SIG-M5 (cell line): Measurements from ENCODE around the gene HOXA6.

Source experiments
- DNase-seq: peaks from one replicate; lab custom pipeline; 2025; lab: John Stamatoyannopoulos, UW

The HOXA6 gene

DNA sequence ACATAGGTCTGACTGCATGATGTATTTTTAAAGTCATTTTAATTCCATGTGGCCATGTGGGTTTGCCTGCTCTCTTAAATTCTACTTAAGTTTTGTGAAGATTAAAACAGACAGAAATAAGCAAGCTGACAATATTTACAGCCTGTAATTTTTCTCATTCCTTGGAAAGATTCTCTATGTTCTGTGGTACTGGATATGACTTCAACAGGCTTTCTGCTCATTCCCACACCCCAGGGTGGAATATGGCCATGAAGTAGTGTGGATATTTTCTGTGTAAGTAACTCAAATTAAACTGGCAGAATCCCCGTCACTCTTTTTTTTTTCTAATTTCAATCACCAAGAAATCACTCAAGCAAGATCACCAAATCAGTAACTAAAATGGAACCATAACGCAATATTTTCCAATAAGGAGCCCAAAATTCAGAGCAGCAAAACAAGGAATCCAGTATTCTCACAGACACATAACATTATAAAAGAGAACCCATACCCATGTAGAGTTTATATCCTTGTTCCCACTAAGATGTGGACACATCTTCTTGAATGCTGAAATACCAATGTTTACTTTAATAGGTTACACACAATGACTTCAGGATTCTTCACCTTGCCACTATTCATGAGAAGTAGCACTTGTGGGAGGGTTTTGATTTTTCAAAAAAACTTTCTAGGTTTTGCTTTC, 9.8 kb downstream of the HOXA6 start:
- DNase-seq: no peak

DNA sequence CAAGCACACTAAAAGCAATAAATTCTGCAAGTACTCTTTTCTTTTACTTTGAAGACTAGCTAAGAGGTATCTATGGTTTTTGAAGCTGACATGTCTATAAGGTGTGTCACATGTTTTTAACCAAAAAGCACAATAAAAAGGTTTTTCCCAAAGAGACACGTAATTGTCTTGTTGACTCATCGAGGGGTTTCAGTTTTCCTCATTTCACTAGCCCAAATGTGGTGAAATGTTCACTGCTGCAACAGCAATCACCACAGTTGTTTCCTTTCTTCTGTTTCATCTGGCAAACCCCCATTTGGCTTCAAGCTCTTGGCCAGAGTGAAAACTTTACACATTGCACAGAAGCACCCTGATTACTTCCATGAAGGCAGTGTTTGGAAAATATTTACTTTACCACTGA, 13.2 kb downstream of the HOXA6 start:
- DNase-seq: no peak

DNA sequence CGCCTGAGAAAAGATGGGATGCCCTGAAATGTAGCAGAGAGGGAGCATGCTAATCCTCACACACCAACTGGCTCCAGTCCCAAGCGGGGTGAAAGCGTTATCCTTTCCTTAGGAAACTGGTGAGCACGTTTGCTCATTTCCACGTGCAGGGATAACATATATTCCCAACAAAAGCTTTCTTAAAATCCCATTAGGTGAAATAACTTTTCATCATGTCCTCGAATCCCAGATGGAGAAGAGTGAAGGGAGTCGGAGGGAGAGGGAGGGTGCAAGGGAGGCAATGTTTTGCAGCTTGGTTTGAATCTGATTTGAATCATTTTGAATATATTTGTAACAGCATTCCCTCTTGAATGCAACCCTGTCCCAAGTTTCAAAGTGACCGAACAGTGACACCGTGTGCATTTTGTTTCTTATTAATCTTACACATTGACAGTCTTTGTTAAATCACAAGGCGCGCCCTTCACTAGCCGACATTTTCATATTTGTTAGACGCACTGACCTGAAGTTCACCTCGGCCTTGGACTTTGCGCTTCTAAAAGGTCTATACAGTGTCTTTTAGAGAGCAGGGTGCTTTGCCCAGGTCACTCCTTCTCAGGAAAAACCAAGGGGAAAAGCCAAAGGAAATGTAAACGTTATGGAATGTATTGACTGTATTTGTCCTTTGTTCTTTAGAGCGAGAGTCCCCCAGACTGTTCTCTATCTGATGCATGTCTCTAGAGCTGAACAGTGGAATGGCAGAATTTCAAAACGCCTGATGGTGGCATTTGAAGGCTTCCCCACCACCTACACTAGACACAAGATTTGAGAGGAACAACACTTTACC, 14.0 kb downstream of the HOXA6 start:
- DNase-seq: no peak

DNA sequence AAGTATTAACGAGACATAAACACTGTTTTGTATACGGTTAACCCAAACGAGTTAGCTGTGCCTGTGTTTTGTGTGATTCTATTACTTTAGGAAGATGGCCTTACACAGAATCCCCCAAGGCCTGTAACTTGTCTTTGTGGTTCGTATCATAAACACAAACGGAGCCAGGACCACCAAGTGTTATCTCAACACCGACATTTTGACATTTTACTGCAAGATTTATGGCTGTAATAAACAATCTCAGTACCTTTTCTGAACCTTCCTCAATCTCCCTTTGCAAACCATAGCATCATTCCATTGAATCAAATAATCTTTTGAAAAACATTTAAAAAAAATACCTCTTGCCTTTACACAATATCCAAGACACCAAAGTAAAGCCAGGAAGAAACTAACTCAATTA, 14.6 kb downstream of the HOXA6 start:
- no peak for DNase-seq

DNA sequence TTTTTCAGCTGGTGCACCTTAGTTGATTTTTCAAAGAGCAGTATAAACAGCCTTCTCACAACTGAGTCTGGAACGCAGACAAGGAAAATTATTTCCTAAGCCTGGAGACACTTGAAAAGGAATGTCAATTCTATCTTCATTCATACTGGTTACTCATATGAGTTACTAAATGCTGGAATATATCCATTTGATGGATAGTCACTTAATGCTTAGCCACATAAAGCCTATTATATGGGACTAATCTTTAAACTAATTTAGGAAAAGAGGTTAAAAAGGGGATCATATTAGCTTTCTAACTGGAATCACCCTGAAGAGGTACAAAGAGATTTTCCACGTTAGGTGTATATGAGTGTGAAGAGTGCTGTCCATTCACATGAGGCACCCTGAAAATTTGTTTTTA, 15.4 kb downstream of the HOXA6 start:
- no peak for DNase-seq

DNA sequence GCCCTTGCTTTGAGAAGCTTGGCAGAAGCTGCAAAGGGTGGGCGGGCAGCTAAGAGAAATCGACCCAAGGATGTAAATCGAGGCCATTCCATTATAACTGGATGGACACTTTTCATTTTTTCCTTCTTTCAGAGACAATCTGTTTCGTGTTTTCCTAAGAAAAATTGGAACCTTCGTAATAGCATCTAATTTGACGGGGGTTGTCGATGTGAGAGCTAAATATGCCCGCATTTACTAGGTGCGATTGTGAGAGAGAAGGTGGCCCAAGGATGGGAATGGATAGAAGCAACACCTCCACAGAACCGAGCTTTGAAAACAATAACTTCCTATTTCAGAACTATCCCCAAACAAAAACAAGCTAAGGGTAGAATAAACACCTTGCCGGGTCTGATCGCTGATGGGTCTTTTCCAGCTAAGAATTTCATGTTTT, 16.2 kb downstream of the HOXA6 start:
- DNase-seq: no peak

DNA sequence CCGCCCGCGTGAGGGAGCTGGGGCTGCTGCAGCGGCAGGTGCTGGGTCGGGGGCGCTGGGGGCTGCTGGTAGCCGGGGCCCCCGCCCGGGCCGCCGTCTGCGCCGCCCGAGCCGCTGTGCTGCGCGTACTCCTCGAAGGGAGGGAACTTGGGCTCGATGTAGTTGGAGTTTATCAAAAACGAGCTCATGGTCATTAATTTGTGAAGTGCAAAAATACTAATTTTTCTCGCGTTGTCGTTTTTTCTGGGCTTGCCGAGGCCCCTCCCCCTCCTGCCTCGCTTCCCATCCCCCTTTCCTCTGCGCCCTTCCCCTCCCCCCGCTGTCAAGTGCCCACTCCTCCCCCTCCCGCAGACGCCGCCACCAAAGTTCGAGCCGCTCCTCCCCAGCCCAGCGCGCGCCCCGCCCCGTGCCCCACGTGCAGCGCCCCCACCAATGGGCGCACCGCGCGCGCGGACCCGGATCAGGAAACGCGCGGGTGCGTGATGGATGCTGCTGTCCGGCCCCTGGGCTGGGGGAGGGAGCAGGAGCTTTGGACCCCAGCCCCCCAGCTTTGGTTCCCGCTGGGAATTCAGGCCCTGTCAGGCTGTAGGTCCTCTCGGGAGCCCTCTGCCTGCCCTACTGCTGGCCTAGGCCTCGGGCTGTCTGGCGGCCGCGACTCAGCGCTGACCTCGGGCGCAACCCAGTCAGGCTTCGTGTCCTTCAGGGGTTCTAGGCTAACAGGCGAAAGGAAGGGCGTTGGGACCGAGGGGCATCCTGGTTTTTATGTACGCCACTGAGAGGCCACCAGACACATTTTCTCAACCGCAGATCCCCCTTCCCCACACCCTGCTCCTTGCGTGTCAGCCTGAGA, 16.8 kb downstream of the HOXA6 start, which contains the start of gene HOXA4:
Gene HOXA4, minus strand, starts transcription at position 218 of the 850 bp plus-strand sequence. Its CDS starts 24 bp downstream, at position 194.
- no peak for DNase-seq

DNA sequence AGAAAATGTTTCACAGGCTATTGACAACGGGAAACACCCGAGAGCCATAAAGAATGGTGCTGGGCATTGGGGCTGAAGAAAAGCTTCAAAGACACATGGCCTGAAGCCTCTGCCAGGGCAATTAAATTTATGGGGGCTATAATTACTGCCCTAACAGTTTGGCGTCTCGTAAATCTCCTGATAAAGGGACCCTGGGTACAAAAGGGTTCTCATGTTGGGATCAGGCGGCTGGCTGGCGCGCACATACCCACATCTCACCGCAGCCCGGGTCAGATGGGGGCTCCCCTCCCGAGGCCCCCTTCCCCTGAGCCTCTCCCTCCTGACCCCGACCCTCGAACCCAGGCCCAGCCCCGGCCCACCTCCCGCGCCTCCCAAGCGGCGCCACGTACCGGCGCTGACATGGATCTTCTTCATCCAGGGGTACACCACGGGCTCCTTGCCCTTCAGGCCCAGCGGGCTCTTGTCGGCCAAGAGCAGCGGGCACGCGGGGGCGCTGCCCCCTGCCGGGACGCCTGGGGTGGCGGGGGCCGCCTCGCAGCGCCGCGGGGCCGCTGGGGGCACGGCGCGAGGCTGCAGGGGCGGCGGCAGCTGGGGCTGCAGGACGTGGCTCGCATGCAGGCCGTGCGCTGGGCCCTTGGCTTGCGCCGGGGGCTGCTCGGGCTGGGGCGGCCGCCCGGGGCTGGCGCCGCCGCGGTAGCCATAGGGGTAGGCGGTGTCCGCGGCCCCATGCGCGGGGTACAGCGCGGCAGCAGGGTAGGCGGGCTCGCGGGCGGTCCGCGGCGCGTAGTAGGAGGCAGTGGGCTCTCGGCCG, 17.6 kb downstream of the HOXA6 start:
- no peak for DNase-seq

DNA sequence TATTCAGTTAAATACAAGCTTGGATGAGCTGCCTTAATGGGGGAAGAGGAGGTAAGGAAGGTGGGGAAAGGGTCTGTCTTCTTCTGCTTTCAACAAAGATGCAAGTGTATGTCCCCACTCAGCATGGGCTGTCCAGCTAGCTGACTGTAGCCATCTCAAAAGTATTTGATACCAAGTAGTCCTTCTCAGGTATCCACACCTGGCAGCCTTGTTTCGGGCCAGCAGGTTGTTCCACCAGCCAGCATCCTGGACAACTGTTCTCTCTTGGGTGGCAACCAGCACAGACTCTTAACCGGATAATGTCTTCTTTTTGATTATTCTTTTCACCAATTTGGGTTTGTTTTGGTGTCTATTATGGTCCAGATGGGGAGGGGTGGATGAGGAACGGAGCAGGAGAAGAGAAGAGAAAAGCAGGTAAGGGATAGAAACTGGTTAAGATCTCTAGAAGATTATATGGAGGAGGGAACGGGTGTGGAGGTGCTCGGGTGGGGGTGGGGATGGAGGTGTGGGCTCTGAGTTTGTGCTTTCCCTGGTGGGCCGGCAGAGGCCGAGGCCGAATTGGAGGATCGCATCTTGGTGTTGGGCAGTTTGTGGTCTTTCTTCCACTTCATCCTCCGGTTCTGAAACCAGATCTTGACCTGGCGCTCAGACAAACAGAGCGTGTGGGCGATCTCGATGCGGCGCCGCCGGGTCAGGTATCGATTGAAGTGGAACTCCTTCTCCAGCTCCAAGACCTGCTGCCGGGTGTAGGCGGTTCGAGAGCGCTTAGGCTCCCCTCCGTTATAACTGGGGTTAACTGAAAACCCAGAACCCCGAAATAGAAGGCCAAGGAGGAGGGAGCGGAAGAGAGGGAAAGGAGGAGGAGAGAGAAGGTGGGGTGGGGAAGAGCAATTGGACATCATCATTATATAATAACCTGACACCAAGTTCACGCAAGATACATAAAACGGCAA, 18.5 kb downstream of the HOXA6 start:
- DNase-seq: no peak

DNA sequence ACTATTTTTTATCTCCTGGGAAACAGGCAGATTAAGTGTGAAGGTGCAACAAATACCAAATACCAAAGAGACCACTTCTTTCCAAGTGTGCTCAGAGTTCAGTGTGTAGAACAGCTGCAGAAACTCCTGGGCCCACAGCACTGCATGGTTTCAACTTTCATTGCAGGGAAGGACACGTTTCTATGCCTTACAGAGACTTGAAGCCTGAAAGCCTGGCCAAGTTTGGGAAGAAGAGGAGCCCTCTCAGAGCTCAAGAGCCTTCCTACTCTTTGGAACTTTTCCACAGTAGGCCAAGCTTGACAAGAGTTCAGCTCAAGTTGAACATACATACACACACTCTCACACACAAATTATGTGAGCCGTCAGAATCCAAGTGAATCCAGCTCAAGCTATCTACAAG, 19.5 kb downstream of the HOXA6 start:
- DNase-seq: no peak

DNA sequence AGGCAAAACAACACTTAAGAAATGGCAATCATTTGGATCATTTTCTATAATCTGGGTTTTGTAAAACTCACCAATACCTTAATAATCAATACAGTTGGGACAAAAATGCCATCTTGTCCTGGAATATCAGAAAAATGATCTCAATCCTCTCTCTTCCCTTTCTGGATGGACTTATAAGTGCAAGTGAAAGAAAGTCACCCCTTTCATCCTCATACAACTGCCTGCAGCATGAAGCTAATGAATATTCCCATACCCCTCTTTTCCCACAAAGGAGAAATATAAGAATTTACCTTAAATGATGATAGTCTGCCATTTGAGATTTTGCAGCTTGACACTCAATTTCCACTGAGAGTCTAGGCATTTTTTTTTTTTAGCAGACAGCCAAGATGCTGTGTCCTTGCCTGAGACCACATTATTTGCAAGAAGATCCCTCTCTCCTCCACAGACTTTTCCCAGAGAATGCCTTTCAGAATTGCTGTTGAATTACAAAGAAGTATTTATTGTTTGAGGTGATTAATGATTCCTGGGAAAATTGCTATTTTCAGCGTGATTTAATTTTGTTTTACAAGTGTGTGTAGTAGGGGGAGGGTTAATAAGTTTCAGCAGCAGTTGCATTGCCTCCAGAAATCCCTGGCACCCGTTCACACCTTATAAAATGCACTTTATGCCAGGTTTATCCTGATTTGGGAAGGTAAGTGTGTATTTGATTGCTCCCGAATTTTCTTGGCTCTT, 20.8 kb downstream of the HOXA6 start:
- no peak for DNase-seq

DNA sequence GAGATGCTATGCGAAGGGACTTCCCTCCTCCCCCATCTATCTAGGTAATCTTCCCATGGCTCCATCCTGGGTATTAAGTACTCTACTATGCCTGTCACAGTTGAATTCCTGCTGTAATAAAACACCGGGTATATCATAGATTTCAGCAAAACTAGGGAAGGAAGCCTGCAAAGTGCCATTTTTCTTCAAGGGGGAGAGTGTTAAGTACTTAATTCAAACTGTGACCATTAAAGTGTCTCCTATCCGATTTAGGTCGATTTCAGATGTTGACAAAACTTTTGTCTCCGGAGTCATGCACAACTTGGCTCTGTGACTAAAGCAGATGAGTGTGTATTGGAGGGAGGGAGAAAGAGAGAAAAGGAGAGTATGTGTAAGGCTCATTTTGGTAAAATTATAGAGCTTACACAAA, 21.6 kb downstream of the HOXA6 start:
- DNase-seq: no peak

DNA sequence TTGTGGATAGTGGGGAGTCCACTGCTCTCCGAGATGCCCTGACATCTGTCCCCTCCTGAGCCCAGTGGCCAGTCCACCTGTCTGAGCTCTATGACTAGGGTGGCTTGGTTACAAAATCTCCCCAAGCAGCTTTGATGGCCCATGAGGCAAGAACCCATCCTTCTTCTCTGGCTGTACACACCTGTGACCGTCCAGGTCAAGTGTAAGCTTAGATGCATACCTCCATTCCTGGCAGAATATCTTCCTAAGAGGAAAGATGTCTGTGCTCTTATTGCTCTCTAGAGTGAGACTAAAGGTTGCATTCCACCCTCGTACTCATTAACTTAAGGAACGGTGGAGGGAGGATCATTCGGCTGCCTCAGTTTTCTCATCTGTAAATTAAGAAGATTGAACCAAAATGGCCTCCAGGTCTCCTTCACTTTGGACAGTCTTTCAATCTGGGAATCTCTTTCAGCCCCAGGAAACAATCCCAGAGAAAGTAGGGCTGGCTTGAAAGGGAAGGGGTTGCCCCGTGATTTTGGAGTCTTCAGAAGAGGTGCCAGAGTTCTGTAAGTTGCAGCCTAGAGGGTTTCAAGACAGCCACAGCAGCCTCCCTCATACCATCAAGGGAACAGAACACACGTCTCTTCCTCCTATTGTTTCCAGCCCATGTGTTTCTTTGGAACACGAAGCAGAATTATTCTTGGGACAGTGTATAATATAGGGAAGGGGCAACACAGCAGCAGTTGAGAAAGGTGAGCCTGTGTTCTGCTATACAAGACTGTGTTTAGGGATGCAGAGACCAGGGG, 22.5 kb downstream of the HOXA6 start:
- DNase-seq: no peak

DNA sequence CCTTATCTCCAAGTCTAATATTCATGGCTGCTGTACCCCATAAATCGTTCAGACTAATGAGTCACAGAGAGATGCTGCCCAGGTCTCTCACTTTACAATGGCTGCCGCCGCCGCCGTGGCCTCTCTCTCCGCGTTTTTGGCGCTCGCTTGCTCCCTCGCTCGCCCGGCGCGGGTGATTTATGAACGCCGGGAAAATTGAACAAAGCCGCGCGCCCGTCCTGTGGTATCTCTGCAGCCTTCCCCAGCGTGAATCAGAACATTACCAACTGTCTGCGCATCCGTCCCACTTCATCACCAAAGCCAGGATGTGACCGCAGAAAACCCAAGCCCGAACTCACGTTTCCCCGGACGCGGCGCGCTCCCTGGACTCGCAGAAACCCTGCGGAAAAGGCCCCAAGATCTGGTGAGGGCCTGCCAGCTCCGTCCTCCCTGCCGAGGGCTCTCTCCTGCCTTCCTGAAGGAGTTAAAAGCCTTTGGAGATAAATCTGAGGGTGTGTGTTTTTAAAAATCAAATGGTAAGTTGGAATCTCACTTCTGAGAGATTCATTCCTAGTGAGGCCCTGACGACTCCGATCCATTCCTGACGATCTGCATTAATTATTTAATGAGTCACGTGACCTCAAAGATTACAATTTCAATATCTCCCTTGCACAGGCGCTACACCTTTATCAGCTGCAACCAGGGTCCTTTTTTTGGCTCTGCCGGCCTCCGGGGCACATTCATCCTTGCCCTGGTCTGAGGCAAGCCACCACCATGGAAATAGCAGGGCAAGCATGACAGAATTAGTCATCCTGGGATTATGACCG, 23.3 kb downstream of the HOXA6 start:
- DNase-seq: no peak

DNA sequence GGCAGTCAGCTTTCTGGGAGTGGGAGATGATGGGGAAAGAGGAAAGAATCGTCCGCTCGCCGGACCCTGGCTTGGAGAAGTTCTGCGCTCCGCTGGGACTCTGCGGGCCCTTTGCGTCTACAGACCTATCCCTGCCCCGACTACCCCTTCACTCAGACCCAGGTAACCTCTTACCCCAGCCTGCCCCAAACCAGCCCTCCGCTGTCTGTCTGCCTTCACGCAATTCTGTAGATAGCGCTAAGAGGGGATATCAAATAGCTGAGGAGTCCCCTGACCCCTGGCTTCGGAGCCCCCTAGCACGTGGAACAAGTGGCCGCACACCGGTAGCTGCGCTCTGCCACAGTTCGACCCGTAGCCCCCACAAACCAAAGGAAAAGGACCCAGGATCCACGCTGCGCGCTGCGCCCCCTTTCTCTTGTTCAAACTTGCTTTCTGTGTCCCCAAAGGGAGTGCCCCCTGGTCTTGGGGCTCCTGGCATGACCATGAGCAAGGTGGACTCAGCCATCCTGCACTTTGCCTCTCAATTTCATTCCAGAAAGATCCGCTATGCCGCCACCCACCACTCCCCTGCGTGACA, 24.0 kb downstream of the HOXA6 start:
- DNase-seq: no peak

DNA sequence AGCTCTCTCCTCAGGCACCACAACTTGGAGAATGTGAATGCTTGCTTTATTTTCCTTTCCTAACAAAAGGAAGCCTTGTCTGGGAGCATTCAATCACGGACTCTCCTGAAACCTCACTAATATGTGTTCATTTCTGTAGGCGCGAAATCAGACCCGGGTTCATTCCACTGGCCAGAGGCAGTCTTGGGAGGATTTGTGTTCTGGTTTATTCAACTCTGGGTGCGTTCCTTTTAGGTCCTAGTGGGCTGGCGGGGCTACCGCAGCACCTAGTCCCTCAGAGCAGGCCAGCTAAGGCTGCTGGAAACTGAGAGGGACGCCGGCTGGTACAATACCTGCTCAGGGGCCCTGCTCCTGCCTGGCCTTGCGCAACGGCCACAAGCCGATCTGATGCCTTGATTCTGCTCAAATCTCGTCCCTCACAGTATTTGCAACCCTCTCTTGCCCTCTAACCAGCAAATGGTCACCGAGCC, 24.5 kb downstream of the HOXA6 start:
- no peak for DNase-seq

DNA sequence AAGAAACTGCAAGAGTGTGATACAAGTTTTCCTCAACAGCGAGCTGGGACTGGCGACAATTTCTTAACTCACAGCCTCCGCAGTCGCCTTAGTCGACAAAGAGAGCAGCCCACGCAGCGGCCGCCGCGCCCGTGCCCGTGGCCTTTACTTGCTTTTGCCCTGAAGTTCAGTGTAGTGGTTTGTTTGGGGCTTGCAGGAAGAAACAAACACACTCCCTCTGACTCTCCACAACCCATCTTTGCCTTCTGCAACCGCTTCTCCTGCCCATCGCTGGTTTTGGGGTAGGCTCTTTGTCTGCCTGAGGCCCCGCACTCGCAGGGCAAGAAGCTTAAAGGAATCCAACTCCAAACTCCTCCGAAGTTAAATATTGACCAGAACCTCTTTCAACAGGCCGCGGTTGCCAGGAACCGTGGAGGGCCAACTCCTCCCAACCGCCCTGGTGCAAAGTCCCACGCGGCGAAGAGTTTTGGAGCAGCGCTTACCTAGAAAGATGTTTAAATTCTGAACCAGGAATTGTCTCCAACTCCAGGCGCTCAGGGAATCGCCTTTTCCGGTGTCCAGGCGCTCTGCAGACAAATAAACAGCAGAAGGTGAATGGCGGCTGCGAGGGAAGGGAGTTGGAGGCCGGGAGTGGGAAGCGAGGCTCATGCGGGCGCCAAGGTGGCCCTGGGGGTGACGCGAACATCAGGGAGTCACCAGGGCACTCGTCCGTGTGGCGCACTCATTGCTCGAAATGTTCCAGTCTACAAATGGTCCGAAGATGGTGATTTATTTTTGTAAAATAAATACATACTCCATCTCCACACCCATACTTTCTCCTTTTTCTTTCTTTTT, 25.3 kb downstream of the HOXA6 start:
- no peak for DNase-seq
